ENCODE results near the gene ME3. TPM values are rescaled to one million over a fixed set of nuclear protein-coding genes. Genes with fewer than 3 reads are reported as not detected.
A peak's percentile ranks its signal among the peaks of the same experiment; 100 is the strongest.

Gene ME3
- total RNA-seq, 2 donors from 2014 or later, result 62.4 to 62.5 TPM

DNA sequence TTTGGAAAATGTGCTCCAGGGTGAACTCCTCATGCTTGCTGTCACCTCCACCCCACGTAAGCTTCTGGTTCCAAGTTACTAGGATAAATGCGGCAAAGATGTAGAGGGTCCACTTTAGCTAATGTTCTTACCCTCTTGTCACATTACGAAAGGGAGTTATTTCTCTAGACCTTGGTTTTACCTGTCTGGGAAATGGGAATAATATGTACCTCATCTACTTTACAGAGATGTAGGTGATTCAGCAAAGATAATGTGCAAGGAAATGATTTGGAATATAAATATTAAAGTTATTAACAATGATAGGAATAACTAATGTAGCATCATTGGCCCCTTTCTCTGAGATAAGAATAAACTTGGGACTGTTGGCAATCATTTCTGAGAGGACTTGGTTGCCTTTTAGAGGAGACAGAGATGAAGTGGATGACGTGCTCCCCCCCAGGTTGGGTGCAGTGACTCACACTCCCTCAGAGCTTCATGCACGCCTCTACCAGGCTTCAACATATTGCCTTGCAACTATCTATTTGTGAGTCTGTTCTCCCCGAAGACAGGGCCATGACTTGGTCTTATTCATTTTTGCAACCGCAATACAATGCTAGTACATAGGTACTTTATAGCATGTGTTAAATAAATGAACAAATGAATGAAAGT is 97.1 kb downstream of the ME3 start:
- no peak for ATAC-seq (ENCODE audit: insufficient number of reproducible peaks, low FRiP score, low read depth)
- H3K4me1 ChIP-seq (ENCODE audit: control insufficient read depth in 1 of 2, low read depth in 2 of 2), result peaks cover 8 to 27% of the 10 kb centered on the region in 2 donors
- TF ChIP-seq, protein P1, sequence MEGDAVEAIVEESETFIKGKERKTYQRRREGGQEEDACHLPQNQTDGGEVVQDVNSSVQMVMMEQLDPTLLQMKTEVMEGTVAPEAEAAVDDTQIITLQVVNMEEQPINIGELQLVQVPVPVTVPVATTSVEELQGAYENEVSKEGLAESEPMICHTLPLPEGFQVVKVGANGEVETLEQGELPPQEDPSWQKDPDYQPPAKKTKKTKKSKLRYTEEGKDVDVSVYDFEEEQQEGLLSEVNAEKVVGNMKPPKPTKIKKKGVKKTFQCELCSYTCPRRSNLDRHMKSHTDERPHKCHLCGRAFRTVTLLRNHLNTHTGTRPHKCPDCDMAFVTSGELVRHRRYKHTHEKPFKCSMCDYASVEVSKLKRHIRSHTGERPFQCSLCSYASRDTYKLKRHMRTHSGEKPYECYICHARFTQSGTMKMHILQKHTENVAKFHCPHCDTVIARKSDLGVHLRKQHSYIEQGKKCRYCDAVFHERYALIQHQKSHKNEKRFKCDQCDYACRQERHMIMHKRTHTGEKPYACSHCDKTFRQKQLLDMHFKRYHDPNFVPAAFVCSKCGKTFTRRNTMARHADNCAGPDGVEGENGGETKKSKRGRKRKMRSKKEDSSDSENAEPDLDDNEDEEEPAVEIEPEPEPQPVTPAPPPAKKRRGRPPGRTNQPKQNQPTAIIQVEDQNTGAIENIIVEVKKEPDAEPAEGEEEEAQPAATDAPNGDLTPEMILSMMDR (IDR thresholded peaks at IDR 0.05), result no peak

DNA sequence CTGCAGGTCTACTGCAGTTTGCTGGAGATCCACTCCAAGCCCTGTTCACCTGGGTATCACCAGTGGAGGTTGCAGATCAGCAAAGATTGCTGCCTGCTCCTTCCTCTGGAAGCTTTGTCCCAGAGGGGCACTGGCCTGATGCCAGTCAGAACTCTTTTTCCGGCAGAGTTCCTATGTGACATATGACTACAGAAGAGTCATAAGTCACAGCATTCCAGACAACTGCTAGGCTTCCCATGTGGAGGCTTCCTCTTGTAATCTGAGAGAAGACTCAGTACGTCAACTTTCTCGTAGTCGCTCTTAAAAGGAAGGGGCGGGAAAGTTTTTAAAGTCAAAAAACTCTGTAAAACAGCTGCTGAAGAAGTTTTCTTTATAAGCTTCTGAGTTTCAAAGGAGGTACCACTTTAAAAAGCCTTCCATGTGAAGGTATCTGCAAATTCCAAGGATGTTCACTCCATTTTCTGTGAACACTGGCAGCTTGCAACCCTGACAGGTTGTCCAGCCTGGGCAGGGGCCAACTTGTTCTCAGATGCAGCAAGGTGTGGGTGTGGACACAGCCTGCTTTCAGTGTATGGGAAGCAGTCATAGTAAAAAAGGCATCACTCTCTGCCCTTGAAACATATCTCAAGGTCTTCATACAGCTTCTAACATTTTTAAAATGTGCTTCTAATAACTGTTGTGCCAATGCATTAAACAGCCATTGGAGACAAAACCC is 97.8 kb downstream of the ME3 start:
- ATAC-seq (ENCODE audit: insufficient number of reproducible peaks, low FRiP score, low read depth) (no peak), DNase-seq (ENCODE audit: low spot score) (no peak)
- Histone ChIP-seq H3K27ac (no peak overlapping the region), H3K4me1 (ENCODE audit: control insufficient read depth in 1 of 2, low read depth in 2 of 2) (peaks cover 8 to 27% of the 10 kb centered on the region in 2 donors), H3K36me3 (no peaks in the 10 kb centered on the region), H3K9me3 (no peaks in the 10 kb centered on the region), H3K27me3 (replicated peaks; ENCODE audit: insufficient read depth) (no peaks in the 10 kb centered on the region), H3K4me3 (no peak overlapping the region)
- TF ChIP-seq, protein P1 (IDR thresholded peaks at IDR 0.05), result no peak

More for the DNA sequence above, 97.1 kb downstream of the ME3 start:
- Histone ChIP-seq H3K27me3 (replicated peaks; ENCODE audit: insufficient read depth) (no peaks in the 10 kb centered on the region), H3K4me3 (no peak overlapping the region), H3K9me3 (no peaks in the 10 kb centered on the region), H3K27ac (no peak overlapping the region), H3K36me3 (no peaks in the 10 kb centered on the region)
- no peak for DNase-seq (ENCODE audit: low spot score)

DNA sequence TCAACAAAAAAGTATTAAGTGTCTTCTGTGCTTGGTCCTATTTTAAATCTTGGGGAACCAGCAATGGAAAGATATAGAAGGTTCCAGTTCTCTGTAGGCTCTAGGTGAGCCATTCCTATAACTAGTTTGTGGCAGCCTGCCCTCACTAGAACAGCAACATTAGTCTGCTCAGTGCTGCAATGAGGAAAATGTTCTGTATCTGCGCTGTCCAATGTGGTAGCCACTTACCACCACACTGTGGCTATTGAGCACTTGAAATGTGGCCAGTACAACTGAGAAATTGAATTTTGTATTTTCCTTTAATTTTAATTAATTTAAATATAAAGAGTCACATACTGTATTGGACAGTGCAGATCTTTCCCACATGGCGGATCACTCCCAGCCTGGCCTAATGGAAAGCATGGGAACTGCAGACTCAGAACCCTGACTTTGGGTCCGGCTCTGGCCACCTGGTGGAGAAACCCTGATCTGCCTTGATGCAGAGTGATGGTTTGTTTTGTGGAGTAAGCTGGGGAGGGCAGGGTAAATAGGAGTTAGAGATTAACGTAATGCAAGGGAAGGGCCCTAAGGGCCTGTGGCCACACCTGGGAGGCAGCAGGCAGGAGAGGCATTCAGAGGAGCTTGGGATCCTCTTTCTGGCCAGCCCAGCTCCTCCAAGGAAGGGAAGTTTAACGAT is 101.0 kb downstream of the ME3 start:
- H3K36me3 ChIP-seq, result no peaks in the 10 kb centered on the region
- no peak for ATAC-seq (ENCODE audit: insufficient number of reproducible peaks, low FRiP score, low read depth)

DNA sequence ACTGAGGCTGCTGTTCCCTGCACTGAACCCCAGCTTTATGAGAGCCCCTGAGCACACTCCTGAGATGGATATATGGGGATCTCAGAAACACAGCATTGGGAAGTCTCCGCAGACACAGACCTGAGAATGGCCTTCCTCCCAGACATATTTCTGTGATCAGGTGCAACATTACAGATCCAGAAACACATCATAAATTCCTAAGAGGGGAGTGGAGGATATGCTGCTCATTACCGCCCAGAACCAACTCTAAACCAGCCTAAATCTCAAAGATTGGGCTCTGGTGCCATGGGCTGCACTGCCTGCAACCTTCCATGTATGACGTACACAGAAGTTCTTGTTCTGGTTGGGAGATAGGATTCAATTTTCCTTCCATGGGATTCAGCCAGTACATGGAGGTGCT is 102.0 kb downstream of the ME3 start:
- no peaks in the 10 kb centered on the region for H3K36me3 ChIP-seq
- TF ChIP-seq, protein P1 (IDR thresholded peaks at IDR 0.05), result no peak
- no peak for ATAC-seq (ENCODE audit: insufficient number of reproducible peaks, low FRiP score, low read depth)
- no peak for DNase-seq (ENCODE audit: low spot score)
- H3K27ac ChIP-seq, result no peak overlapping the region
- no peaks in the 10 kb centered on the region for H3K27me3 ChIP-seq (replicated peaks; ENCODE audit: insufficient read depth)
- H3K4me1 ChIP-seq (ENCODE audit: control insufficient read depth in 1 of 2, low read depth in 2 of 2), result peaks cover 0 to 5% of the 10 kb centered on the region in 2 donors
- H3K4me3 ChIP-seq, result no peak overlapping the region
- no peaks in the 10 kb centered on the region for H3K9me3 ChIP-seq

More for the DNA sequence above, 101.0 kb downstream of the ME3 start:
- Histone ChIP-seq H3K4me3 (no peak overlapping the region), H3K27me3 (replicated peaks; ENCODE audit: insufficient read depth) (no peaks in the 10 kb centered on the region), H3K27ac (no peak overlapping the region), H3K4me1 (ENCODE audit: control insufficient read depth in 1 of 2, low read depth in 2 of 2) (peaks cover 0 to 5% of the 10 kb centered on the region in 2 donors), H3K9me3 (no peaks in the 10 kb centered on the region)
- TF ChIP-seq, protein P1 (IDR thresholded peaks at IDR 0.05), result peak; percentile 17
- DNase-seq (ENCODE audit: low spot score), result no peak

DNA sequence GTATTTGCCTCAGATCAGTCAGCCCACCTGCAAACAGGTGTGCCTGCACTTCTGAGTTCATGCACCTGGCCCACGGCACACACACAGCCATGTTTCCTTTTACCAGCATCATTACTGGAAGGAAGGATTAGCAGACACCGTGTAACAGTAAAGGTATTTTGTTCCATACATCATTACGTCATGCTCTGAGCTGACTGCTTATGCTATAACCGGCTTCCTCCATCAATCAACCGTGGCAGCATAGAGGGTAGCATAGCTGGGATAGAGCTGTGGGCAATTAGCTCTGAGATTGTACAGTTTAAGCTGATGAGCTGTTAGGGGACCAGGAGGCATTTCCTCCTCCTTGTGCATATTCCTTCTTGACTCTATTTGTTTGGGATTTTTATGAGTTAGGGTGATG is 102.4 kb downstream of the ME3 start:
- TF ChIP-seq, protein P1 (IDR thresholded peaks at IDR 0.05), result no peak
- H3K4me1 ChIP-seq (ENCODE audit: control insufficient read depth in 1 of 2, low read depth in 2 of 2), result peaks cover 0 to 5% of the 10 kb centered on the region in 2 donors
- H3K27ac ChIP-seq, result no peak overlapping the region
- H3K4me3 ChIP-seq, result no peak overlapping the region
- H3K9me3 ChIP-seq, result no peaks in the 10 kb centered on the region
- no peak for ATAC-seq (ENCODE audit: insufficient number of reproducible peaks, low FRiP score, low read depth)
- DNase-seq (ENCODE audit: low spot score), result no peak
- no peaks in the 10 kb centered on the region for H3K36me3 ChIP-seq
- no peaks in the 10 kb centered on the region for H3K27me3 ChIP-seq (replicated peaks; ENCODE audit: insufficient read depth)

All from thoracic aorta (tissue), 2 donors.